HS-27A (cell line): ENCODE measurements around the gene EMC9.

ENCODE experiments used
- DNase-seq: peaks from one replicate; pipeline ENCODE4 v3.0.0-alpha.2; 2012; ENCODE audit warnings: low read depth, missing footprints

The EMC9 gene

GRCh38 chr14:24141097-24141880 lies at the start of gene EMC9:
Gene EMC9, minus strand, starts transcription at chr14:24141591. Its CDS starts 287 bp downstream, at chr14:24141304.
- peak; percentile 95 for DNase-seq

DNA sequence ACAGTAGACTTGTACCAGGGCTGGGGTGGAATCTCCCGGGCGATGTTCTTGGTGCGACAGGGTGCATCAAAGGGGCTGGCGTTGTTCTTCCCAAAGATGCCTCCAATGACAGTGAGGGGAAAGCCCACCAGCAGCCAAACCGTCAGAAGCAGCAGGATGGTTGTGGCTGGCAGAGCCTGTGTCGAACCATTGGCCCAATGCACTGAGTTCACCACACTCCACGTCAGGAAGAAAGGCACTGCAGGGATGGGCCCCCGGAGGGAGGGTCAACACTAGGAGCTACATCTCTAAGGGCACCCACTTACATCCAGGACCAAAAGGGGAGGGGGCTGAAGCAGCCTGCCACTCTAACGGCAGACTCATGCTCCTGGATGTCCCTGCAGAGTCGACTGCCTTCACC lies 49.0 kb upstream of the EMC9 start:
- DNase-seq: no peak

GRCh38 chr14:24189460-24189859 lies 48.1 kb upstream of the EMC9 start:
- DNase-seq: no peak

- no peak for DNase-seq
These were observed 47.6 kb upstream of the EMC9 start for GRCh38 chr14:24189059-24189375.

DNA sequence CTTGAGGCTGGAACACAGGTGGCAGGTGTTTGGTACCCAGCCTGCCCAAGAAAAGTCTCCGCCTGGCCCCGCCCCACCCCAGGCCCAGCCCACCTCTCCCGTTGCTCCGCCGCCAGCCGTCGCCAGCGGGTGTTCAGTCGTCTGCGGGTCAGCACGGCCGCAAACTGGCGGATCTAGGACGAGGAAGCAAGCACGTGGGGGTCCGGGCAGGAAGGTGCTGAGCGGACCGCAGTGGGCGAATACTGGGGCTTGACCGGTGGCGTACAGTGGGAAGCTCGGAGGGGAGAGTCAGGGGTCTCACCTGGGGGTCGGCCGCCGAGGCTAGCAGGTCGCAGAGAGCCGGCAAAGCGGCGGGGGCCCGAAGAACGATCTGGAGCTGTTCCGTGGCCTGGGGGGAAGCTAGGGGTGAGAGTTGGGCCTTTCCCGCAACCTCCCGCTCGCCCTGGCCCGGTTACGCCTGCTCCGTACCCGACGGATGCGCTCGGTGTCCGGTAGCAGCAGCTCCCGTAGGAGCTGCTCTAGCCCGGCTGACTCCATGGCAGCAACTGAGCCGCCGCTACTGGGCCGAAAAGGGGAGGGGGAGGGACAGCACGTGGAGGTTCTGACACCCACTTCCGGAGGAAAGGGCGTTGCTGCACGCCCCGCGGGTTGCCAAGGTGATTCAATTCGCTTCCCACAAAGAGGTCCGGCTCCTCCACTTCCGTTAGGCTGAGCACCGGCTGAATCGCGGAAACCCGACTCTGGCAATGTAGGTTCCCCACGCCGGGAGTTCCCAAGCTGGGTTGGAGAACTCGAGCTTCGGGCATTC lies 47.1 kb upstream of the EMC9 start, which contains the start of gene IPO4:
Gene IPO4 (minus strand): TSS at position 566 of the 808 bp plus-strand sequence. CDS start 29 bp downstream, at position 537.
- DNase-seq: peak; percentile 95

DNA sequence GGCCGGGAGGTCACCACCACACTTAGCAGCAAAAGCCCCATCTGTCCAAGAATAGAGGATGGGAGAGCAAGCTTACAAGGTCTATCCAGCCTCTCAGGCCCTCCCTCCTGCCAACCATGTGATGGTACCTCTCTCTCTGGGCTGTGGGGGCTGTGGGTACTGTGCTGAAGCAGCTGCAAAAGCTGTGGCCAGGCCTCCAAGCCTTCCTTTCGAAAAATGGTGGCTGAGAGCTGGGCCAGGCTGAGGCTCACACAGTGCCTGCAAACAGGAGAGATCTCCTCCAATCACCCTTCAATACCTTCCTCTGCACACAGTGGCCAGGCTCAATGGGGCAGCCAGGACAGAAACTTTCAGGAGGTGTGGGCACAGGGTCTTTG lies 46.1 kb upstream of the EMC9 start:
- DNase-seq: no peak

DNA sequence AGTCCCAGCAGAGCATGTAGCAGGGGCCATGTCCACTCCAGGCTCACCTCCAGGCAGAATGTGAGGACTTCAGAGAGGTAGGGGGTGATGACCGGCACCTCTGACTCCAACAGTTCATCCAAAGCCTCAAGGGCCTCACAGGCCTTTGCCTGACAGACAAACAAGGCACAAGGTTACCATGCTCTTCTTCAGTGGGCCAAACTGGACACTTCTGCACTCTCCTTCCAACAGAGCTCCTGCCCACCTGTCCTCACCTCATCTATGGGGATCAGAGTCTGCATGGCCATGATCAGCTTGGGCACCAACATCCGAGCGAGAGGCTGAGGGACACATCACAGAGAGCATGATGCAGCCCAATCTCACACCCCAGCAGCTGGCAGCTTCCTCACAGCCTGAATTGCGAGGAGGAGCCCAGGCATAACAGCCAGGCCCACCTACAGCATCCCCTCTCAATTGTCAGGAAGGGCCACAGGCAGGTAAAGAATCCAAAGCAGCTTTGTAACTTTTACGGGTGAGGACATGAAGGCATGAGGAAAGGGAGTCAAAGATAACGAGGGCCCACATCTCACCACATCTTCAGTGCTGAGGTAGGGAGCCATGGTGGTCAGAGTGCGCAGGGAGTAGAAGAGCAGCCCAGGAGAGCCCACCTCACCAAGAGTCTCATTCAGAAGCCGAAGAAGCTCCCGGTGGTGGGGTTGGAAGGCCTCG lies 45.6 kb upstream of the EMC9 start:
- DNase-seq: no peak

DNA sequence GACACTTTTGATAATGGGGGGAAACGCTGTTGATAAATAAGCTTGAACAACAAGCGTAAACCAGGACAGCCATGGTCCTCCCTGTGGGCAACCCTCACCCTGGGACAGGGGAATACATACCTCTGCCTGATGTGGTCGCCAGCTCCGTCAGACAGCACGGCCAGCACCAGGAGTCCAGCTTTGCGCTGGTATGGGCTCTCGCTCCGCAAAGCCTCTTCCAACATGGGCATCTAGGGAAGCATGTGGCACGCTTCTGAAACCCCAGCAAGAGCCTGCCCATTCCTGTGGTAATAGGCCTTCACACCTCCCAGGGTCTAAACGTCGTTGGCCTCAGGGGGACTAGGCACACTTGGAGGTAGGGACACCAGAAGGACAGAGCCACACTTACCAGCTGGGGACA lies 44.4 kb upstream of the EMC9 start:
- DNase-seq: no peak

DNA sequence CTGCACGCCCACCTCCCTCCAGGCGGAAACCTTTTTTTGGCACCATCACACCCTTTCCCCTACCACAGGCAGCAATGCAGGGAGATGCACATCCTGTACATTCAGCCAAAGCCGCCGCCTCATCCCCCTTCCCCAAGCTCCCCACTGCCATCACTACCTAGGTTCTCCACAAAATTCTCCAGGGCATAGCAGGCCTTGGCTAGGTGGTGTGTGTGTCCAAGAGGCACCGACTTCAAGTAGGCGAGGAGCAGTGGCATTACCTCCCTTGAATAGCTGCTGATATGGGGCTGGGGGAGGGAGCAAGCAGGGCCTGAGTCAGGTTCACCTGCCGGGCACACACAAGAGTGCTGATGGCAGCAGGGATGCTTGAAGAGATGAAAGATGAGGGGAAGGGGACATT lies 43.6 kb upstream of the EMC9 start:
- DNase-seq: no peak

GRCh38 chr14:24184104-24184970 lies 42.9 kb upstream of the EMC9 start:
- DNase-seq: no peak

GRCh38 chr14:24183014-24183481 lies 41.7 kb upstream of the EMC9 start:
- no peak for DNase-seq

DNA sequence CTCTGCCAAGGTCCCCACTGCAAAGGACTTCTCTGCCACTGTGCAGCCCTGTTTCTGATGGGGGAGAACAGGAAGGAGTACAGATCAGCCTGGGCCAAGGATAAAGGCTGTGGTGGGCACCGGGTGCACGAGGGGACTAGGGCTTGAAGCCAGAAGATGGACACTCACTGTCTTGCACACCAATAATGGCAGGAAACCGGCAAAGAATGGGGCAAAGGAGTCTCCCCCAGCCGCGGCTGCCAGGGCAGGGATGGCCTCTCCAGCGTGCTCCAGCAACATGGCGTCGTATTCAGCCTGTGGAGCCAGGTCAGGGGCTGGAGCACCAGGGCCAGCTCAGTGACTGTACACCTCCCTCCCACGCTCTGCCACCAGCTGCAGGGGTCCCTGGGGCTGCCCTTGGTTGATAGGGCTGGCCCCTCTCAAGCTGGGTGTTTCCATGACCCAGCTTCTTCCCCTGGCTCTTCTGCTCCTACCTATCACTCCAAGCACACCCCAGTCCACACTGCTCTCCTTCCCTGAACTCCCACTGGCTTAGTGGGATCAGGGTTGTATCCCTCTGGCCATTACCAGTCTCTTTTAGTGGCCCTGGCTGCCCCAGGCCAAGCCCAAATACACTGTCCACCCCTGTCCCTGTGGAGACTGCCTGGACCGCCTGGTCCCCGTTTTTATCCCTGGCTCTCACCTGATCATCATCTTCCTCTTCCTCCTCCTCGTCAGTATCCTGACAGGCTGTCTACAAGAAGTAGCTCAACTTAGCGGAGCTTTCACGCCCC lies 40.9 kb upstream of the EMC9 start:
- no peak for DNase-seq

- no peak for DNase-seq
These were observed 40.1 kb upstream of the EMC9 start for GRCh38 chr14:24181371-24182077.

- no peak for DNase-seq
These were observed 38.8 kb upstream of the EMC9 start for GRCh38 chr14:24179961-24180796.

- no peak for DNase-seq
These were observed 38.0 kb upstream of the EMC9 start for GRCh38 chr14:24179294-24179960.

DNA sequence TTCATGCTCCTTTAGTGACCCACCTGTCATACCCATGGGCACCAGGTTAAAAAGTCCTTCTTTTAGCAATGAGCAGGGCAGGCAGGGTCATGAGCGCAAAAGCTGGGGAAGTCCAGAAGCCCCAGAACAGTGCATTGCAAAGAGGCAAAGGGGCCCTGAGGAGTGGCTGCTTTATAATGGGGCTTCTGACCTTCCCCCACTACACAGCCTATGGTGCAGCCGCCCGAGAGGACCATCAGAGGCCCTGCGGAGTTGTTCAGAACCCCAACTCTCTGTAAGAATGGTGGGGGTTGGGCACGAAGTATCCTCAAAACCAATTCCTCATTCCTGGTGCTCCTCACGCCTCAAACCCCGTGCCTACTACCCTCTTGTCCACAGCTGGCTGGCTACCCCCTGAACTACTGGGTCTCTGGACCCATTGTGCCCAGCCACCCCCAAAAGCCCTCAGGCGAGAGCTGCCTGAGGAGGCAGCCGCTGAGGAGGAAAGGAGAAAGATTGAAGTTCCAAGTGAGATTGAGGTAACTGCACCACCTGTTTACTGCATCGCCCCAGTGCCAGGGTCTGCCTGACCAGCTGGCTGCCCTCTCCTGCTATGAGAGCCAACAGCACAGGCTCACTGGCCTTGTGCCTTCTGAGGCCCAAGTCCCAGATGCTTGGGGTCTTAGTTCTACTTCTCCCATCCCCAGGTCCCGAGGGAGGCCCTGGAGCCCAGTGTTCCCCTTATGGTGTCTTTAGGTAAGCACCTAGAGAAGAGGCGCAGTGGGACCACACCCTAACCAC lies 37.2 kb upstream of the EMC9 start:
- no peak for DNase-seq

- DNase-seq: no peak
These were observed 36.5 kb upstream of the EMC9 start for GRCh38 chr14:24177891-24178290.
